ENCODE data around the gene SORBS2.

Gene SORBS2

GRCh38 chr4:185662030-185662778 lies 149.8 kb downstream of the SORBS2 start:
- no peak for DNase-seq

GRCh38 chr4:185660340-185660739 lies 151.7 kb downstream of the SORBS2 start:
- DNase-seq: no peak

- no peak for DNase-seq
Observed at GRCh38 chr4:185657699-185658098, 154.3 kb downstream of the SORBS2 start.

GRCh38 chr4:185657183-185657582 lies 154.8 kb downstream of the SORBS2 start:
- DNase-seq: no peak

- DNase-seq: no peak
Observed at GRCh38 chr4:185656467-185656931, 155.5 kb downstream of the SORBS2 start.

- no peak for DNase-seq
Observed at GRCh38 chr4:185654965-185655554, 156.9 kb downstream of the SORBS2 start.

GRCh38 chr4:185654311-185654710 lies 157.7 kb downstream of the SORBS2 start:
- no peak for DNase-seq

- no peak for DNase-seq
Observed at GRCh38 chr4:185651851-185652250, 160.1 kb downstream of the SORBS2 start.

GRCh38 chr4:185651137-185651677 lies 160.8 kb downstream of the SORBS2 start:
- DNase-seq: no peak

- no peak for DNase-seq
Observed at GRCh38 chr4:185648631-185649030, 163.4 kb downstream of the SORBS2 start.

GRCh38 chr4:185645403-185645802 lies 166.6 kb downstream of the SORBS2 start:
- DNase-seq: no peak

GRCh38 chr4:185644408-185644807 lies 167.6 kb downstream of the SORBS2 start:
- DNase-seq: no peak

- no peak for DNase-seq
Observed at GRCh38 chr4:185642907-185643306, 169.1 kb downstream of the SORBS2 start.

GRCh38 chr4:185640811-185641675 lies 171.0 kb downstream of the SORBS2 start:
- DNase-seq: peak; percentile 2

- no peak for DNase-seq
Observed at GRCh38 chr4:185638548-185639301, 173.3 kb downstream of the SORBS2 start.

- DNase-seq: no peak
Observed at GRCh38 chr4:185638093-185638492, 173.9 kb downstream of the SORBS2 start.

- DNase-seq: peak; percentile 26
Observed at GRCh38 chr4:185637163-185637875, 174.7 kb downstream of the SORBS2 start.

GRCh38 chr4:185634066-185634652 lies 177.8 kb downstream of the SORBS2 start:
- DNase-seq: no peak

- DNase-seq: no peak
Observed at GRCh38 chr4:185626798-185627197, 185.2 kb downstream of the SORBS2 start.

- no peak for DNase-seq
Observed at GRCh38 chr4:185625503-185625902, 186.5 kb downstream of the SORBS2 start.

- no peak for DNase-seq
Observed at GRCh38 chr4:185624259-185624589, 187.8 kb downstream of the SORBS2 start.

All from SHP77 treated with DMSO at 0.1 percent for 48 hours (cell line).